GM21447 (cell line): ENCODE results near the gene PDGFRA.
"Not testable (repeated sequence)": the region's sequence is repeated elsewhere in the genome, so short reads cannot be mapped to it uniquely, and the experiment has no call there.

Source experiments
- ATAC-seq: cut with Tn5 transposase; IDR thresholded peaks from one replicate; pipeline ENCODE4 v1.9.1; 2021; ENCODE audit not compliant: unreplicated experiment

The PDGFRA gene

DNA sequence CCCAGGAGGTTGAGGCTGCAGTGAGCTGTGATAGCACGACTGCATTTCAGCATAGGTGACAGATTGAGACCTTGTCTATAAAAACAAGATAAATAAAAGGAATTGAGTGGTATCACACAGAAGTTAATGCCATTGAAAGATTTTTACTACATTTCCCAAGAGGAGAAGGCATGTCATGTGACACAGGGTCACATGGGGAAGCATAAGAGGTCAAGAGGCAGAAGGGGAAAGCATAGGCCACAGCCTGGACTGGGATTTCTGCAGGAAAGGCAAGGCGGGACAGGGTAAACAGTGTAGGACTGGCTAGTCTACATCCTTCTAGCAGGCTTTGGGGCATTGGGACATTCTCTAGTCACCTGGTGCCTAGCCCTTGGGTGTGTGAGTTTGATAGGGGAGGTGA, 88.6 kb downstream of the PDGFRA start:
- no peak for ATAC-seq

DNA sequence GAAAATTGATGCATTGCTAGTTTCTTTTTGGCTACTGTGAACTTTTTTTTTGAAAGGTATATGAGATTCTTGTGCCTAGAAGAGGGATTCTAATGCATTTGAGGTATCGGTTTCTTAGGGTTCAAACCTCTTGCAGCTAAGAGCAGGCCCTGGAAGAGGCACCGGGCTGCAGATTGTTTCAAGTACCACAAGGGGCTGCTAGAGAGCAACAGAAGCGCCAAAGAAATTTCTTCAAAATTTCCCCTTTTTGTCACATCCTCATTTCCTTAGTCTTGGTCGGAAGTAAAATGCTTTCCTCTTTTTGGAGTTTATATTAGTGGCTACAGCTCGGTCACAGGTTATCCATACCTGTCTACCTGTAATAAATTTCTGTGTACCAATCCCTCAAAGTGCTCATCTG, 89.8 kb downstream of the PDGFRA start:
- ATAC-seq, result no peak

DNA sequence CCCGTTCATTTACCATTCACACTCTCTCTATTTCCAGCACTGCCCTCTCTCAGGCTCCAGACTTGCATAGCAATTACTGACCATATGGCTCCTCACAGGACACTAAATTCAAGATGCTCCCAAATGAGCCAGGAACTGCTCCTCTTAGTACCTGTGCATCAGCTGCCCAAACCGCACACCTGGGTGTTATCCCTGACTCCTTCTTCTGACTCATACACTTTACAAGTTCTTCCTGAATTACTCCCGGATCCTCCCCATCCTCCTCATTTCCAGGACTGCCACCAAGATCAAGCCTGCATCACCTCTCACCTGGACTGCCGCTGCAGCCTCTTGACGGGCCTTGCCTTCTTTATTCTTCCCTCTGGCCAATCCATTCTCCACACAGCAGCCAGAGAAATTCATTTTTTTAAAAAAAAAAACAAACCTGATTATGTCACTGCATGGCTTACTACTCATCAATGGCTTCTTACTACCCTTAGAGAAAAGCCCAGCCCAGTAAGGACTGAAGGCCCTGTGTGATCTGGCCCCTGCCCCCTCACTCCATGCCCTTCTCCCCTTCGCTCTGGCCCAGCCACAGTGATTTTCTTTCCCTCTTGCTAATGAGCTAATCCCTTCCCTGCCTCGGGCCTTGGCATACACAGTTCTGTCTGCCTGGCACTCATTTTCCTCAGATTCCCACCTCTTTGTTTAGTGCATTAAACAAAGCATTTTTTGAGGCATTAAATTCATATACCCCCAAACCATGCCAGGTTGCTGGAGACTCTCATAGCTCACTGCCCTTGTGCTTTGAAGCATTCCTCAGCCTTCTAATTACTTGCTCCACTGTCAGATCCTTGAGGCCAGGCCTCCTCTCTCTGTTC, 92.0 kb downstream of the PDGFRA start:
- no peak for ATAC-seq

DNA sequence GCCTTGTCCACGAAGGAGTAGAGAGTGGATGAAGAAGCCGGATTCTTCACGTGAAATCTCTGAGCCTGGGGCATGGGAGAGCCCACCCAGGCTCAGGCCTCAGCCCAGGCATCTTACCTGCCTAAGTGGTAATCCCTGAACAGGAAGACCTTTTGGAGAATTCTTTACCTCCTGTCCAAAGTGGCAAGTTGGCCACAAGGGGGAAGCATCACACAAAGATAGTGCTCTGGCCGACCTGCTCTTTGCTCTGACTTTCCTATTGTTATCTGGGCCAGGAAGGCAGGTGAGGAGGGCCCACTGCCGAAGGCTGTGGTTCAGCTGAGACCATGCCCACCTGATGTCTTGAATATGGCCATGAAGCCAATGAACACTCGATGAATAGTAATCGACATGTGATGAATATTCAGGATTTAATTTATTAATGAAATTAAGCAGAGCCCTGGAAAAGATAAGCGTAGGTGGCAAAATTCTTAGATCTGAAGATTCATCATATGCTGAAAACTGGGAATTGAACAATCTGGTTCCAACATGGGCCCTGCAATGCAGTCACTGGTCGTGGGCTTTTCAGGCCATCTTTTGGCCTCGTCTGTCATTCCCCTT, 93.8 kb downstream of the PDGFRA start:
- peak; percentile 70 for ATAC-seq

DNA sequence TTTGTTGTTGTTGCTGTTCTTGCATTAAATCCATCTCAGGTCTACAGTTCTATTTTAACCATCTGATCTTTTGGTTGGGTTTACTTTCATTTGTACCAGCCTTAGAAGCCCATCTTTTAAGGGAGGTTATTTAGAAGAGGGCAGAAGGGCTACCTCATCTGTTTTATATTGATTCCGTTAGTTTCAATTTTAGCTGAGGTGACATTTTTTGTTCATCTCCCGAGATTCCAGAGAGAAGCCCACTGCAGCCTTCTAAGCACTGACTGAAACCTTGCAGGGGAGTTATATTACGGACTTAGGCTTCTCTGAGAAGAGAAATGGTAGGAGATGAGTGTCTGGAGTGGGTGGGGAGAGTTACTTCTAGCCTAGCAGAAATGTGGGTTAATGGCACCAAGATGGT, 101.8 kb downstream of the PDGFRA start:
- ATAC-seq, result no peak

DNA sequence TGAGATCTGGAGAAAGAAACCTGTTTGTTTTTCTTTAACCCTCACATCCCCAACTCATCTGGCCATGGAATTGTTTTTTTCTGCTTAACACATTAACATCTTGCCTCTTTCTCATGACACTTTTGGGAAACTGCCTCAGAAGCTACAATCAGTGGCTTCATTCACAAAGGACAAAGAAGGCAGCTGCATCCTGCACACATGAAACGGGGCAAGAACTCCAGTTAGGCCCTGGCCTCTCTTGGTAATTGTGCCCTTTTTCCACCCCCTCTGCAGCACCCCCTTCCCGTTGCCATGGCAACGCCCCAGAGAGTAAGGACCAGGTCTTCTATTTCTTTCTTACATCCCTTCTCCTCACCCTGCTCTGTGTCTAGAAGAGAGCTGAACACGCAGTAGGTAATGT, 103.4 kb downstream of the PDGFRA start:
- ATAC-seq, result no peak

DNA sequence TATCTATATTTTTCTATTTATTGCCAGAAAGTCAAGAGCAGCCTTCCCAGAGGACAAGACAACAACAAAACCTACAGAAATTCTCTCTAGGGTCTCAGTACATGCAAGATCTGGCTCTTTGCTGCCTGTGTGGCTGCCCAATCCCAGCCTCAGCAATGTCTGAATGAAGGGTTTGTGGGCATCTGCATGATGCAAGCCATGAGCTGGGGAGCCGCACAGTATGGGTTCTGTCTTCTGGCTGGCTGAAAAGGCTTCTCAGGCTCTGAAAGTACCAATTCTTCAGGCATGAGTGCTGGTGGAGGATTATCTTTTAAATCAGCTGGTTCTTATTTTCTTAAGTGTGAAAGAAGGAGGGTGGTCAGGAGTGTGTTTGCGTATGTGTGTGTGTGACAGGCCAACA, 104.6 kb downstream of the PDGFRA start:
- no peak for ATAC-seq

DNA sequence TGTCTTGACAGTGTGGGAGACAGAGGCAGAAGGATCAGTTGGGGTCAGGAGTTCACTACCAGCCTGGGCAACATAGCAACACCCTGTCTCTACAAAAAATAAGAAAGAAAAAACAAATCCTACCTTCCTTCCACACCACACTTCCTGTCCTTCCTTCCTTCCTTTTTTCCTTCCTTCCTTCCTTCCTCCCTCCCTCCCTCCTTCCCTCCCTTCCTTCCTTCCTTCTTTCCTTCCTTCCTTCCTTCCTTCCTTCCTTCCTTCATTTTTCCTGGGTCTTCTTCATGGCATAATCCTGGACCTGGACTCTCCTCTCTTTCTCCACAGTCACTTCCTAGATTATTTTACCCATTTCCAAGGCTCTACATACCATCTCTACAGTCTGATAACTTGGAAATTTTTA, 105.7 kb downstream of the PDGFRA start:
- not testable (repeated sequence) for ATAC-seq

DNA sequence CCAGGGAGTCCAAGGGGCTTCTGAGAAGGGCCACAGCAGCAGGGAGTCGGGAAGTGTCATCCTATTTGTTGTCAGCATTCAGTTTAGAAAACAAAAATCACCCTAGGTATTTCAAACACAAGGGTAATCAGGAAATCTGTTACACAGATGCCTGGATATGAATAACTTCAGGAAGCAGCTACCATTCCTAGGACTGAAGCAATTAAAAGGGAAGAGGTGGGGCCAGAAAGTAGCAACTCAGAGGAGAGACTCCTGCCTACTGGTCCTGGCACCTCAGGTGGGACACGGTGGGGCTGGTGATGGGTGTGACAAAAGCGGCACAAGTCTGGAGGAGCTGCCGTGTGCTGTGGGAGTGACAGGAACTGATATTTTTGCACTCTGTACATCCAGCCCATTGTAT, 107.9 kb downstream of the PDGFRA start:
- no peak for ATAC-seq

DNA sequence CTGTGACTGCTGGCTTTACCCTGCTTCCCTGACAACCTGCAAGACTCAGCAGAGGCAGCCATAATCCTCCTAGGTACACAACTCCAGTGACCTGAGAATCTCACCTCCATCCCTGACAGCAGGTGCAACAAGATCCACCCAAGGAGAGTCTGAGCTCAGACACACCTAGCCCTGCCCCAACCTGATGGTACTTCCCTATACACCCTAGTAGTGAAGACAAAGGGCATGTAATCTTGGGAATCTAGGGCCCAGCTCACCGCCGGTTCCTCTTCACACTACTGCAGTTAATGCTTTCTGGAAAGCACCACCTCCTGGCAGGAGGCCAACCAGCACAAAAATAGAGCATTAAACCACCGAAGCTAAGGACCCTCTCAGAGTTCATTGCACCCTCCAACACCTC, 113.0 kb downstream of the PDGFRA start:
- ATAC-seq, result not testable (repeated sequence)
